MM.1S (cell line): ENCODE data around the gene UIMC1.

ENCODE experiments used
- DNase-seq: peaks from one replicate; pipeline ENCODE4 v3.0.0-alpha.2; 2015
- H2AFZ ChIP-seq: fragments of 300-600 bp; sonication (generic); 2 replicates; pipeline ENCODE4 v1.6.0; 2016; ENCODE audit warnings: antibody characterized with exemption, low read length
- H3F3A ChIP-seq: fragments of 300-600 bp; sonication (generic); 2 replicates; pipeline ENCODE4 v1.6.1; 2016; ENCODE audit warnings: mild to moderate bottlenecking, antibody characterized with exemption, low read length, moderate library complexity, mixed read lengths; ENCODE audit not compliant: insufficient read depth
- H3K27ac ChIP-seq: fragments of 300-600 bp; sonication (generic); 2 replicates; pipeline ENCODE4 v1.5.1; 2016; ENCODE audit warnings: mild to moderate bottlenecking, low read length
- H3K27me3 ChIP-seq: fragments of 300-600 bp; sonication (generic); replicated peaks from 2 replicates; pipeline ENCODE4 v1.6.0; 2016; ENCODE audit warnings: low read length; ENCODE audit not compliant: insufficient read depth
- H3K36me3 ChIP-seq: fragments of 300-600 bp; sonication (generic); replicated peaks from 2 replicates; pipeline ENCODE4 v1.6.1; 2016; ENCODE audit warnings: mild to moderate bottlenecking, low read length, mixed read lengths; ENCODE audit not compliant: insufficient read depth
- H3K4me1 ChIP-seq: fragments of 300-600 bp; sonication (generic); 2 replicates; pipeline ENCODE4 v1.6.1; 2016; ENCODE audit warnings: low read length, mixed read lengths
- H3K4me2 ChIP-seq: fragments of 300-600 bp; sonication (generic); 2 replicates; pipeline ENCODE4 v1.6.0; 2016; ENCODE audit warnings: low read depth, low read length
- H3K4me3 ChIP-seq: fragments of 300-600 bp; sonication (generic); 2 replicates; pipeline ENCODE4 v1.5.1; 2016; ENCODE audit warnings: low read length, mixed read lengths
- H3K79me2 ChIP-seq: fragments of 300-600 bp; sonication (generic); 2 replicates; pipeline ENCODE4 v1.6.1; 2016; ENCODE audit warnings: mixed run types, low read length, mixed read lengths
- H3K9ac ChIP-seq: fragments of 300-600 bp; sonication (generic); 2 replicates; pipeline ENCODE4 v1.6.1; 2016; ENCODE audit warnings: low read length, mixed read lengths
- H3K9me2 ChIP-seq: fragments of 300-600 bp; sonication (generic); replicated peaks from 2 replicates; pipeline ENCODE4 v1.6.1; 2016; ENCODE audit warnings: mild to moderate bottlenecking, low read length, mixed read lengths; ENCODE audit not compliant: insufficient read depth
- H3K9me3 ChIP-seq: fragments of 300-600 bp; sonication (generic); replicated peaks from 2 replicates; pipeline ENCODE4 v1.6.1; 2016; ENCODE audit warnings: mild to moderate bottlenecking, low read length, mixed read lengths; ENCODE audit not compliant: insufficient read depth
- H4K20me1 ChIP-seq: fragments of 300-600 bp; sonication (generic); 2 replicates; pipeline ENCODE4 v1.6.1; 2016; ENCODE audit warnings: mild to moderate bottlenecking, low read length, moderate library complexity, mixed read lengths; ENCODE audit not compliant: insufficient read depth
- EZH2 ChIP-seq: fragments of 300-600 bp; sonication (generic); optimal IDR thresholded peaks from 2 replicates; pipeline ENCODE3; 2017; ENCODE audit warnings: low read depth, mild to moderate bottlenecking, antibody characterized with exemption, low read length, mixed read lengths
- EZH2phosphoT487 ChIP-seq: fragments of 300-600 bp; sonication (generic); IDR thresholded peaks from 2 replicates; pipeline ENCODE4 v1.6.1; 2018; ENCODE audit warnings: antibody characterized with exemption, low read length
- TF ChIP-seq, protein P1 (sequence below): fragments of 300-600 bp; sonication (generic); IDR thresholded peaks from 2 replicates; pipeline ENCODE4 v1.5.1; 2016; ENCODE audit warnings: antibody characterized with exemption, low read length, mixed read lengths

Gene UIMC1

DNA sequence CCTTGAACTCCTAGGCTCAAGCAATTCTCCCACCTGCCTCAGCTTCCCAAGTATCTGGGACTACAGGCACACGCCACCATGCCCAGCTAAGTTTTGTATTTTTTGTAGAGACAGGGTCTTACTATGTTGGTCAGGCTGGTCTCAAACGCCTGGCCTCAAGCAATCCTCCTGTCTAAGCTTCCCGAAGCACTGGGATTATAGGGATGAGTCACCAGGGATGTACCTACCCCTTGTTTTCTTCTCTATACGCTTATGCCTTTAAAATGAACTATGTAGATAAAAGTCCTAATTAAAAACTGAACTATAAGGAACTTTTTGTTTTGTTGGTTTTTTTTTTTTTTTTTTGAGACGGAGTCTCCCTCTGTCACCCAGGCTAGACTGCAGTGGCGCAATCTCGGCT lies 25.8 kb downstream of the UIMC1 start:
- Histone ChIP-seq H3K4me3 (no peak overlapping the region), H3F3A (peaks cover 4% of the 10 kb centered on the region; the same call in 1 of the 2 replicates), H2AFZ (no peak overlapping the region), H3K36me3 (peaks cover 5% of the 10 kb centered on the region; the same call in 1 of the 2 replicates), H3K4me2 (no peak overlapping the region), H3K9me3 (no peaks in the 10 kb centered on the region), H4K20me1 (peaks cover 6% of the 10 kb centered on the region), H3K79me2 (peaks cover 81% of the 10 kb centered on the region), H3K27ac (no peak overlapping the region), H3K27me3 (no peaks in the 10 kb centered on the region), H3K9me2 (no peaks in the 10 kb centered on the region), H3K9ac (no peak overlapping the region), H3K4me1 (peaks cover 7% of the 10 kb centered on the region)
- no peak for TF ChIP-seq EZH2phosphoT487
- TF ChIP-seq, protein P1, sequence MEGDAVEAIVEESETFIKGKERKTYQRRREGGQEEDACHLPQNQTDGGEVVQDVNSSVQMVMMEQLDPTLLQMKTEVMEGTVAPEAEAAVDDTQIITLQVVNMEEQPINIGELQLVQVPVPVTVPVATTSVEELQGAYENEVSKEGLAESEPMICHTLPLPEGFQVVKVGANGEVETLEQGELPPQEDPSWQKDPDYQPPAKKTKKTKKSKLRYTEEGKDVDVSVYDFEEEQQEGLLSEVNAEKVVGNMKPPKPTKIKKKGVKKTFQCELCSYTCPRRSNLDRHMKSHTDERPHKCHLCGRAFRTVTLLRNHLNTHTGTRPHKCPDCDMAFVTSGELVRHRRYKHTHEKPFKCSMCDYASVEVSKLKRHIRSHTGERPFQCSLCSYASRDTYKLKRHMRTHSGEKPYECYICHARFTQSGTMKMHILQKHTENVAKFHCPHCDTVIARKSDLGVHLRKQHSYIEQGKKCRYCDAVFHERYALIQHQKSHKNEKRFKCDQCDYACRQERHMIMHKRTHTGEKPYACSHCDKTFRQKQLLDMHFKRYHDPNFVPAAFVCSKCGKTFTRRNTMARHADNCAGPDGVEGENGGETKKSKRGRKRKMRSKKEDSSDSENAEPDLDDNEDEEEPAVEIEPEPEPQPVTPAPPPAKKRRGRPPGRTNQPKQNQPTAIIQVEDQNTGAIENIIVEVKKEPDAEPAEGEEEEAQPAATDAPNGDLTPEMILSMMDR = no peak
- TF ChIP-seq EZH2 = no peak
- DNase-seq = no peak

DNA sequence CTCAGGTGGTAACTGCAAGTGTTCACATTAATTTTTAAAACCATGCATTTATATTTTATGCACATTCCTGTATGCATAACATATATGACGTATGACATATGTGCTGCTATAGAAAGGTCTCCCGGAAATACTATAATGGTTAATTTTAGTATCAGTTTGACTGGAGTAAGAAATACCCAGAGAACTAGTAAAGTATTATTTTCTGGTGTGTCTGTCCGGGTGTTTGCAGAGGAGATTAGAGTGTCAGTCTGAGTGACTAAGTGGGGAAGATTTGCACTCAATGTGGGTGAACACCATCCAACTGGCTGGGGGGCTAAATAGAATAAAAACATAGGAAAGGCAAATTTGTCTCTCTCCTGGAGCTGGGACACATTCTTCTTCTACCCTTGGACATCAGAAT lies 26.9 kb downstream of the UIMC1 start:
- Histone ChIP-seq H2AFZ (no peak overlapping the region), H3K79me2 (peaks cover 79% of the 10 kb centered on the region), H3F3A (0 out of 2 replicates have a peak, but pooled peaks cover 3% of the 10 kb centered on the region), H3K4me2 (no peak overlapping the region), H3K4me3 (no peak overlapping the region), H3K9me3 (no peaks in the 10 kb centered on the region), H3K9ac (no peak overlapping the region), H3K27me3 (no peaks in the 10 kb centered on the region), H3K9me2 (no peaks in the 10 kb centered on the region), H3K36me3 (peaks cover 9% of the 10 kb centered on the region), H3K4me1 (no peaks in the 10 kb centered on the region), H3K27ac (no peak overlapping the region), H4K20me1 (peaks cover 6% of the 10 kb centered on the region)
- no peak for DNase-seq
- TF ChIP-seq, protein P1 = no peak
- TF ChIP-seq EZH2phosphoT487 = no peak
- no peak for TF ChIP-seq EZH2

DNA sequence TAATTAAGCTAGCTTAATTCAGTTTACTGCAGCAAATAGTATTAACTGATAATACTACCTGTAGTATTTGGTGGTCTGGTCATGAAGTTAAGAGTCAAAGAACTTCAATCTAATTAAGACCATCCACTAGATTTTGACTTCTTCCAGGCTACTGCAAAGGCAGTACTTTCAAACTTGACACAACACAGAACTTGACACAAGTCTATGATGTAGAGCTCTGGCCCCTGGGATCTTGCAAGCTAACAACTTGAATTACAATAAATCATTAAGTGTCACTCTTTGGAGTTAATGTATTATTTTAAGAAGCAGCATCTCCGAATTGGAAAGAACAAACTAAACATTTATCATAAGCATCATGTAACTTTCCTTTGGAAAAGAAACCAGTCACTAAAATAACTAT lies 40.9 kb downstream of the UIMC1 start:
- no peaks in the 10 kb centered on the region for H3K9me3 ChIP-seq
- 0 out of 2 replicates have a peak, but pooled peaks cover 2% of the 10 kb centered on the region for H3F3A ChIP-seq
- no peak for DNase-seq
- no peak overlapping the region for H3K4me3 ChIP-seq
- no peak overlapping the region for H2AFZ ChIP-seq
- H3K27me3 ChIP-seq = no peaks in the 10 kb centered on the region
- no peak for TF ChIP-seq EZH2phosphoT487
- TF ChIP-seq, protein P1 = no peak
- no peak for TF ChIP-seq EZH2
- H3K4me1 ChIP-seq = no peaks in the 10 kb centered on the region
- no peak overlapping the region for H3K4me2 ChIP-seq
- H3K79me2 ChIP-seq = peaks cover 9% of the 10 kb centered on the region
- no peak overlapping the region for H3K9ac ChIP-seq
- H4K20me1 ChIP-seq = no peaks in the 10 kb centered on the region
- H3K36me3 ChIP-seq = peaks cover 3% of the 10 kb centered on the region; the same call in 1 of the 2 replicates
- H3K27ac ChIP-seq = no peak overlapping the region
- no peaks in the 10 kb centered on the region for H3K9me2 ChIP-seq
